ENCODE results near the gene RNU5B-1. TPM values are rescaled to one million over a fixed set of nuclear protein-coding genes. Genes with fewer than 3 reads are reported as not detected.

Gene RNU5B-1
- total RNA-seq, 1 experiment from 2014 or later = not detected

DNA sequence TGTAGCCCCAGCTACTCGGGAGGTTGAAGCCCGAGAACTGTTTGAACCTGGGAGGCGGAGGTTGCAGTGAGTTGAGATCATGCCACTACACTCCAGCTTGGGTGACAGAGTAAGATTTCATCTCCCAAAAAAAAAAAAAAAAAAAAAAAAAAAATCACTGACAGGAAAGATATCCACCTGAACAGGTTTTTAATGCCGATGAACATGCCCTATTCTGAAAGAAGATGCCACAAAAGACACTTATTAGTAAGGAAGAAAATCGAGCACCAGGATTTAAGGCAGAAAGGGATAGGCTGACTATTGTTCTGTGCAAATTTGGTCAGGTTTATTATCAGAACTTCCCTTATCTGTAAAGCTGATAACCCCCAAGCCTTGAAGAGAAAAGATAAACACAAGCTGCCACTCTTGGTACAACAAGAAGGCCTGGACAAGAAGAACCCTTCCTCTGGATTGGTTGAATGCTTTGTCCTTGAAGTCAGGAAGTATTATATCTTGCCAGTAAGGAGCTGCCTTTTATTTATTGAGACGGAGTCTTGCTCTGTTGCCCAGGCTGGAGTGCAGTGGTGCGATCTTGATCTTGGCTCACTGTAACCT is 15.1 kb upstream of the RNU5B-1 start:
- DNase-seq (ENCODE audit: low spot score) = no peak

DNA sequence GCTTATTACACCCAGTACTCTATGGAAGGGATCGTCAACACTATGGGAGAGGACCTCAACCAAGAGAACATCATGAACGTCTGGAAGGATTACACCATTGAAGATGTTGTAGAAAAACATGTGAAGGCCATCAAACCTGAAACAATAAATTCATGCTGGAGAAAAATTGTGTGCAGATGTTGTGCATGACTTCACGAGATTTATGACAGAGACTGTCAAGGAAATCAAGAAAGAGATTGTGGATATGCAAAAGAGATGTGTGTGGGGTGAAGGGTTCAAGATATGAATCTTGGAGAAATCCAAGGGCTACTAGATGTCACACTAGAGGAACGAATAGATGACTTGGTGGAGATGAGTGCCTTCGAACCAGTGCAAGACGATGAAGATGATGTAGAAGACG is 14.2 kb upstream of the RNU5B-1 start:
- no peak for DNase-seq (ENCODE audit: low spot score)

DNA sequence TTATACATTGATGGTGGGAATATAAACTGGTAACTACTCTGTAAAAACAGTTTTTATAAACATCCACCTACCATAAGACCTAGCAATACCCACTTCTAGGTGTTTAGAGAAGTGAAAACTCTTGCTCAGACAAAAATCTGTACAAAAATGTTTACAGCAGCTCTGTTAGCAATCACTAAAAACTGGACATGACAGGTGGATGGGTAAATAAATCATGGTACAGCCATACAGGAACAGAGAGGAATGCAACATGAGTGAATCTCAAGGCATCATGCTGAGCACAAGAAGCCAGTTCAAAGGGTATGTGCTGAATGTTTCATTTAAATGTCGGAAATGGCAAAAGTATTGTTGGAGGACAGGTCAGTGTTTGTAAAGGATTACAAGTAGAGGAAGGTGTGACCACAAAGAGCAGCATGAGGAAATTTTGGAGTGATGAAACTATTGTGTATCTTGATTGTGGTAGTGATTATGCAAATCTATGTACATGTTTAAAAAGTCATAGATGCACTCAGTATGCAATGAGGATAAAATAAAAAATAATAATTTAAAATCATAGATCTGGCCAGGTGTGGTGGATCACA is 11.4 kb upstream of the RNU5B-1 start:
- no peak for DNase-seq (ENCODE audit: low spot score)

DNA sequence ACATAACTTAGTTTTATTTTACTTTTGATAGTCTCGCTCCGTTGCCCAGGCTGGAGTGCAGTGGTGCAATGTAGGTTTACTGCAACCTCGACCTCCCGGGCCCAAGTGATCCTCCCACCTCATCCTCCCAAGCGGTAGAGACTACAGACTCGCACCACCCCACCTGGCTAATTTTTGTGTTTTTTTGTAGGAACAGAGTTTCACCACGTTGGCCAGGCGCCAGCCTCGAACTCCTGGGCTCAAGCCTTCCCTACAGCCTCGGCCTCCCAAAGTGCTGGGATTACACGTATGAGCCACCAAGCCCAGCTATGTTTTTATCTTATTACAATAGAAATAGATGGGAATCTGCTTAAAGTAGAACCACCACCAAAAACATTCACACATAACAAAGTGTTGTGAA is 5.7 kb upstream of the RNU5B-1 start:
- DNase-seq (ENCODE audit: low spot score) = no peak

DNA sequence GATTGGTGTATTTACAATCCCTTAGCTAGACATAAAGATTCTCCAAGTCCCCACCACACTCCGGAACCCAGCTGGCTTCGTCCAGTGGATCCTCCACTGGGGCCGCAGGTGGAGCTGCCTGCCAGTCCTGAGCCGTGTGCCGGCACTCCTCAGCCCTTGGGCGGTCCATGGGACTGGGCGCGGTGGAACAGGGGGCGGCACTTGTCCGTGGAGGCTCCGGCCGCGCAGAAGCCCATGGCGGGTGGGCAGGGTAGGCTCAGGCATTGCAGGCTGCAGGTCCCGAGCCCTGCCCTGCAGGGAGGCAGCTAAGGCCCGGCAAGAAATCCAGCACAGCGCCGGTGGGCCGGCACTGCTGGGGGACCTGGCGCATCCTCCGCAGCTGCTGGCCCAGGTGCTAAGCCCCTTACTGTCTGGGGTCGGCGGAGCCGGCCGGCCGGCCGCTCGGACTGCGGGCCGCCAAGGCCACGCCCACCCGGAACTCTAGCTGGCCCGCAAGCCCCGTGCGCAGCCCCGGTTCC is 3.5 kb upstream of the RNU5B-1 start:
- DNase-seq (ENCODE audit: low spot score) = no peak

DNA sequence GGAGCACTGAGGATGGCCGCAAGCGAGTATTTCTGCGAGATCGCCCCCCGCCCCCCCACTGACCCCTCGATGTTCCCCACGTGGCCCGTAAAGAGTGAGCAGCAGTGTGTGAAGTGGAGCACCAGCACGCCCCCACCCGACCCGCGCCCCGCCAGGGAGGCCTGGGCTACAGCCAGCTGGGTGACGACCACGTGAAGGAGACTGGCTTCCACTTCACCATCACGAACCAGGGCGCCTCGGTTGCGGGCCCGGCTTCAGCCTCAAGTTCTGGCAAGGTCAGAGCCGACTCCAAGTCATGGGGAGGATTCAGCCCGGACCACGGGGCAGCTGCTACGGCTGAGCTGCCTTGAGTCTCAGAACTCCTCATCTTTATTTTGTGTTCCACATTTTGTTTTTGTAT is 2.4 kb upstream of the RNU5B-1 start:
- no peak for DNase-seq (ENCODE audit: low spot score)

DNA sequence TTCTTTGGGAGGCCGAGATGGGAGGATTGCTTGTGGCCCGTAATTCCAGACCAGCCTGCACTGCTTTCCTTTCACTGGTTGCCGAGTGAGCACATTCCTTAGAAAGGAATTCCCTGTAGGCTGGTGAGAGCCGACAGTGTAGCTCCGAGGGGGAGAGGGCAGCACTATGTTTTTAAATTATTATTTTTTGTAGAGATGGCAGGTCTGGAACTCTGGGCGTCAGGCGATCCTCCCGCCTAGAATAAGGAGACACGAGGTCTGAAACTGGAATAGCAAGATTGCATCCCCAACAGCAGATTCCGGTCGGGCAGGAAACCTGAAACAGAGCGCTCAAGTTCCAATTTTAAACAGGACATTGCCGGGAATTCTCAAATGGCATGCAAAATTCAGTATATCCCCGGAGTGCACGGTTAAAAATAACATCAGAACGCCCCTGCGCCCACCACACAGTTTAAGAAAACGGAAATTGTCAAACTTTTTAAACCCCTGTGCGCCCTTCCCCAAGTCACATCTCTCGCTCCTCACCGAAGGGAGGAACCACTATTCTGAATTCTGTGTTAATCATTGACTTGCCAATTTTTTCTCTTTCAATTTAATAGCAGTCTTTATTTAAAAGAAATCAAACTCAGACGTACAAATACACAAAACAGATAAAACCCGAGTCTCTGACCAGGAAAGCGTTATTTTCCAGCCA is 643 bp upstream of the RNU5B-1 start:
- DNase-seq (ENCODE audit: low spot score) = peak; percentile 45

DNA sequence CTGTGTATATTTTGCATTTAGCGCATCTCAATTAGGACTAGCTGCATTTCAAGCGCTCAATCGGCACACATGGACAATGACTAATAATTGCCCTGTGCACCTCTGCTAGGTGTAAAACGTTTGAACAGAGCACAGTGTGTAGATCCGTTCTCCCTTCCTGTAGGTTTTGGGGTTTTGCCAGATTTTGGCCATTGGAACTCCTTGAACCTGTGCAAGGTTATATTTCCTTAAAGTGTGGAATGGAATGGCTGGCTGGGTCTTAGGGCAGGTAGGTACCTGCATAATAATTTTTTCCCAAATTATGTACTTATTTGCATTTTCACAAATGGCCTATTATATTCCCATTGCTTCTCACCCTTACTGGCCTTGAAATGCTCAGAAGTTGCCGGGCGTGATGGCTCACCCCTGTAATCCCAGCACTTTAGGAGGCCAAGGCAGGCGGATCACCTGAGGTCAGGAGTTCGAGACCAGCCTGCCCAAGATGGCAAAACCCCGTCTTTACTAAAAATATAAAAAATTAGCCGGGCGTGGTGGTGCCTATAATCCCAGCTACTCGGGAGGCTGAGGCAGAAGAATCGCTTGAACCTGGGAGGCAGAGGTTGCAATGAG is 777 bp downstream of the RNU5B-1 start:
- DNase-seq (ENCODE audit: low spot score) = no peak

DNA sequence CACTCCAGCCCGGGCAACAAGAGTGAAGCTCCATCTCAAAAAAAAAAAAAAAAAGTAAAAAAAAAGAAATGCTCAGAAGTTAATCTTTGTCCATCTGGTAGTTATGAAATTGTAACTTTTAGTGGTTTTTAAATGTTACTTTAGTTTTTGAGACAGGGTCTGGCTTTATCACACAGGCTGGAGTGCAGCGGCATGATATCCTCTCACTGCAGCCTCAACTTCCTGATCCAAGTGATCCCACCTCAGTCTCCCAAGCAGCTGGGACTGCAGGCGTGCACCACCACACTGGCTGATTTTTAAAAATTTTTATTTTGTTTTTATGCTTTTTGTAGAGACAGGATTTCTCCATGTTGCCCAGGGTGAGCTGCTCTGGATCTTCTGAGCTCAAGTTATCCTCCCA is 1.3 kb downstream of the RNU5B-1 start:
- no peak for DNase-seq (ENCODE audit: low spot score)

DNA sequence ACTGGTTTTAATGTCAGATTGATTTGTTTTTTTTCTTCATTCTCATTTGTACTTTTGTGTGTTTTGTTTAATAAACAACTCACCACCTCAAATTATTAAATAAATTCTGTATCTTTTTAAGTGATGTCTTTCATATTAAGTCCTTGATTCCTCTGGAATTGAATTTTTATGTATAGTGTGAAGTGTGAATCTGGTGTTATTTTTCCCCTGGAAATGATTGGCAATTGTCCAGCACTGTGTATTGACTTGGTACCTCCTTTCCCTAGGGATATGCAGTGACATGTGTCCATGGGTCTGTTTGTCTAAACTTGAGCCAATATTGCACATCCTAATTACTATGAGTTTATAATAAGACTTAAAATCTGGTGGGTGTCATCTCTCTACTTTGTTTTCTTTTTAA is 2.1 kb downstream of the RNU5B-1 start:
- no peak for DNase-seq (ENCODE audit: low spot score)

DNA sequence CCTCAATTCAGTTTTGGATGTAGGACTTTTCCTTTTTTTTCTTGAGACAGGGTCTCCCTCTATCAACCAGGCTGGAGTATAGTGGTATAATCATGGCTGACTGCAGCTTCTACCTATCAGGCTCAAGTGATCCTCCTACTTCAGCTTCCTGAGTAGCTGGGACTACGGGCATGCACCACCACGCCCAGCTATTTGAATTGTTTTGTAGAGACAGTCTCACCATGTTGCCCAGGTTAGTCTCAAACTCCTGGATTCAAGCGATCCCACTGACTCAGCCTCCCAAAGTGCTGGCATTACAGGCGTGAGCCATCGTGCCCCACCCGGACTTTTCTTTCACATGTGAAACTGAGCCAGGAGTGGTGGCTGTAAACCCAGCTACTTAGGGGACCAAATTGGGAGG is 3.5 kb downstream of the RNU5B-1 start:
- DNase-seq (ENCODE audit: low spot score) = no peak

DNA sequence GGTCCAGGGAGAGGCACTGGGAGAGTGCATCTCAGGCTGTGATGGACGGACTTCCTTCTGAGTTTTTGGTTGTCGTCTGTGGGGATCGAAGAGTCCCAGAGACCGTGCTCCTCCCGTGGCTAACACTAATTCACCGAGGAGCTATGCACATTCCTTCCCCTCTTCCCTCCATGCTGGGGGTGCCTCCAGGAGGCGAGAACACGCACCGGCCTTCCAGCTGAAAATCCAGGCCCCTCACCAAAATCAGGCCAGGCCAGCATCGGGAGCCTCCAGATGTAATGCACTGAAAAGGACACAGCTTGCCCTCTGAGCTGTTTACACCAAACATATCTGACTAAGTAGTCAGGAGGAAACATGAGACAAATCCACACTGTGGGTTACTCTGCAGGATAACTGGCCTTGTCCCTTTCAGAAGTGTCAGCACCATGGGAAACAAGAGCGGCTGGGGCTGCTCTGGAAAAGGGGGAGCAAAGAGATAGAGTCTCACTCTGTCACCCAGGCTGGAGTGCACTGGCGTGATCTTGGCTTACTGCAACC is 5.5 kb downstream of the RNU5B-1 start:
- DNase-seq (ENCODE audit: low spot score) = no peak

DNA sequence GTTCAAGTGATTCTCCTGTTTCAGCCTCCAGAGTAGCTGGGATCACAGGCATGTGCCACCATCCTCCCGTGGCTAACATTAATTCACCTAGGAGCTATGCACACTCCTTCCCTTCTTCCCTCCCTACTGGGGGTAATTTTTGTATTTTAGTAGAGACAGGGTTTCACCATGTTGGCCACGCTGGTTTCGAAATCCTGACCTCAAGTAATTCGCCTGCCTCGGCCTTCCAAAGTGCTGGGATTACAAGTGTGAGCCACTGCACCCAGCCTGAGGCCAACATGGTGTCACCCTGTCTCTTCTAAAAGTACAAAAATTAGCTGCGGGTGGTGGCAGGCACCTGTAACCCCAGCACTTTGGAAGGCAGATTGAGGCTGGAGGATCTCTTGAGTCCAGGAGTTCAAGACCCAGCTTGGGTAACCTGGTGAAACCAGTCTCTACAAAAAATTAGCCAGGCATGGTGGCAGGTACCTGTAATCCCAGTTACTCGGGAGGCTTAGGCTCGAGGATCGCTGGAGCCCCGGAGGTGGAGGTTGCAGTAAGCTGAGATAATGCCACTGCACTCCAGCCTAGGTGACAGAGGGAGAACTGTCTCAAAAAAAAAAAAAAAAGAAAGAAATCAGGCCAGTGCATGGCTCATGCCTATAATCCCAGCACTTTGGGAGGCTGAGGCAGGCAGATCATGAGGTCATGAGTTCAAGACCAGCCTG is 6.1 kb downstream of the RNU5B-1 start:
- DNase-seq (ENCODE audit: low spot score) = no peak

DNA sequence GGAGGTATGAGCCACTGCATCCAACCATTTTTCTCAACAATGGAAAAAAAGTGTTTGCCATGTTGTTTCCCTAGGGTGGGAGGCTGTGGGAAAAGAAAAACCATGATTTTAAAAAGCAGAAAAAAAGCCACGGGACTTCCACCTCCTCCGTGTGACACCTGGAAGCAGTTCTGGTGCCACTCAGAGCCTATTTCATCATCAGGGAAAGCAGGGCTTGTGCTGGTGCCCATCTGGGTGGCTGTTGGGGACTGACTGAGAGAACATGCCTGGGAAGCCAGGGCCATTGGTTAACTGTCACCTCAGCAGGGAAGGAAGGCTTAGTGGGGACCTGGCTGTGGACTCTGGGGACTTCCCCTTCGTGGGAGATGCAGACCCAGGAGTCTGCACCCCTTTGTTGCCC is 7.3 kb downstream of the RNU5B-1 start:
- no peak for DNase-seq (ENCODE audit: low spot score)

DNA sequence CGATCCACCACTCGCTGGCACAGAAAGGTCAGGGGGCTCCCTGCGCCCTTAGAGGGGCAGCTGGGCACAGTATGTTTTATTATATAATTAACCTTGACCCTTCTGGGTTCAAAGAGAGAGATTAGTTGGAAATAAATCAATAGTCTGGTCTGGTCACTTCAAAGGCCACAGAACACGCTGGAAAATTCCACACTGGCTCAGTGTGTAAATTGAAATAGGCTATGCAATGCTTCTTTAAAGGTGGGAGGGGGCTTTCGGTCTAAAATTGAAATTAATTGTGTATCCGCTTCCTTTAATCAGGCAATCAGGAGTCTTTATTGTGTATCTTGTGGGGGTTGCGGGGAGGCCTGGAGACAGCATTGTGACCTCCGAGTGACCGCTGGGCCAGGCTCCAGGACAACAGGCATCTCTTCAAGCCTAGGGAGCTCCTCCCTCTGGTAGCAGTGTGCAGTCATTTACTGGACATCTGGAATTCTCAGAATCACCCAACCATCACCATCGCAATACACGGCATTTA is 8.0 kb downstream of the RNU5B-1 start:
- no peak for DNase-seq (ENCODE audit: low spot score)

DNA sequence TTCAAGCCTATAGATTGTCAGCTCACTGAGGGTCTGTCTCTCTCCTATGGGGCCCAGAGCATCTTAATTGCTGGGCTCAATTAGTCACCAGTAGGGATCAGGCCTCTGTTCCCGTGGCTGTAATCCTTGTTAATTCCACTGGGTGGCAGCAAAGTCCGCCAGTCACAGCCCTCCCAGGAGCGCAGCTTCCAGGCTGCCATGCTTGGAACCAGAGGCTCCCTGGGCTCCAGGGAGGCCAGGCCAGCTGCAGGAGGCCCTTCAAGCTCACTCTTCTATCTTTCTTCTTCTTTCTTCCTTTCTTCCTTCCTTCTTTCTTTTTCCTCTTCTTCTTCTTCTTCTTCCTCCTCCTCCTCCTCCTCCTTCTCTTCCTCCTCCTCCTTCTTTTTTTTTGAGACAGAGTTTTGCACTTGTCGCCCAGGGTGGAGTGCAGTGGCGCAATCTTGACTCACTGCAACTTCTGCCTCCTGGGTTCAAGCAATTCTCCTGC is 14.4 kb downstream of the RNU5B-1 start:
- DNase-seq (ENCODE audit: low spot score) = peak; percentile 67

DNA sequence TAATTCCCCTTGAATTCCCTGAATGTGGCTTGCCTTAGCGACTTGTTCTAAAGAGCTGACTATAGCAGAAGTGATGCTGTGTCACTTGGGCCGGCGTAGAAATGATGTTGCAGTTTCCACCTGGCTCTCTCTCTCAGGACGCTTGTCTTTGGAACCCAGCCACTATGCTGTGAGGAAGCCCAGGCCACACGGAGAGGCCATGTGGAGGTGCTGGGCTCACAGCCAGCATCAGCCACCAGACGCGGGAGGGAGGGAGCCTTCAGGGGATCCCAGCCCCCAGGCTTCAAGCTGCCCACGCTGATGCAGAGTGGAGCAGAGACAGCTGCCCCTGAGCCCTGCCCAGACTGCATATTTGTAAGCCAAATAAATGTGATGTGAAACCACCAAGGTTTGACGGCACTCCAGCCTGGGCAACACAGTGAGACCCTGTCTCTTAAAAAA is 18.6 kb downstream of the RNU5B-1 start:
- peak; percentile 22 for DNase-seq (ENCODE audit: low spot score)

DNA sequence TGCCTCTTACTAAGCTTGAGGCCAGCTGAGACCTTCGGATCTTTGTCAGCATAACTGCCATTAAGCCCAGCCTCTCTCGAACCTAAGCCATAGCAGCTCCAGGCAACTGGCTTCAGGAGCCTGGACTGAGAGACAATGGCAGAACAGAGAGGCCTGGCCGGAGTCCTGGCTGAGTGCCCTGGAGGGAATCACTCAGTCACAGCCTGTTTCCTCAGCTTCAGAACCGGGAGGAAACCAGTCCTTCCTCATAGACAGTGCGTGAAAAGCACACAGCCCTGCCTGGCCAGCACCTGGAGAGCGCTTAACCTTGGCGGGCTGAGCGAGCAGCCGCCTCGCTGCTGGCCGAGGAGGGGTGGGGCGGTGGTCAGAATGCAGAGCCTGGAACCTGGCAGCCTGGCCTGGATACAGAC is 21.6 kb downstream of the RNU5B-1 start:
- no peak for DNase-seq (ENCODE audit: low spot score)

DNA sequence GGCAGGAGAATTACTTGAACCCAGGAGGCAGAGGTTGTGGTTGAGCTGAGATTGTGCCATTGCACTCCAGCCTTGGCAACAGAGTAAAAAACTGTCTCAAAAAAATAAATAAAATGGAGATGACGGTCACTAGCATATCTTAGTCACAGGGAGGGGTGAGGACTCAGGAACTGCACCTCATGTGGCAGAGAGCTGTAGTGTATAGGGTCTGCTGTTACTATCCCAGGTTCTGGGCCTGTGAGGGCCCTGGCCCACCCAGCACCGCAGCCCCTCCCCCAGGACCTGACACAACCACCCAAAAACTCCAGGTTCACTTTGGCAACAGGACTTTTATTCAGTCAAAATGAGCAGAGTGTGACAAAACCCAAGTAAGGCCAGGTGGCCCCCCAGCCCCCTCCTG is 22.3 kb downstream of the RNU5B-1 start:
- DNase-seq (ENCODE audit: low spot score) = no peak

DNA sequence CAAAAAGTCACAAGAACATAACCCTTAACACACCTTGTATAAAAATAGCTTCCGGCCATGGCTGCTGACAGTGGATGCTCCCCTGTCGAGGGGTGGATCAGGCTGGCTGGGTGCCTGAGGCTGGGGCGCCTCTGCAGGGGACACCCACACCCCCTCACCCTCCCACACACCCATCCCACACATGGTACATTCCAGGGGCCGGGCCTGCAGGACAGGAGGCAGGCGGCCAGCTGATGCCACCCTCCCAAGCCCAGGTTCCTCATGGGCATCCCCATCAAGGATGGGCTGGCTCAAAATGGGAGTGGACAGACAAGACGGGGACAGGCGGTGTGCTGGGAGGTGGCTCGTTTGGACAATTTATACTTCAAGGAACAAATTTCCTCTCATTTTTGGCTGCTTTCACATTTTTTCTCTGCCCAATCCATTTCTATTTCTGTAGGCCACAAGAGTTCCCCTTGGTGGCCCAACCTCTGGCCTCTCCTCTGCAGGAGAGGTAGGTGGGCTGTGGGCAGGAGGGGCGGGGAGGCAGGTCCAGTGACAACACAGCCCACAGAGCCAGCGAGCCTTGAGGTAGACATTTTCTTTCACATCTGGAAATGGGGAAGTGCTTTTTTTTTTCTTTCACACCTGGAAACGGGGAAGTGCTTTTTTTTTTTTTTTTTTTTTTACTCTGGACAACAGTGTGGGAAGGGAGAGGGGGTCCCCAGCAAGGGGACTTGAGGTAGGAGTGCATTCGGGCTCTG is 23.3 kb downstream of the RNU5B-1 start:
- no peak for DNase-seq (ENCODE audit: low spot score)
